HL-60/S4 treated with retinoic acid at 250 ng/mL for 4 days and 3 days (cell line): ENCODE data around the gene KCNH2.
"Not testable (repeated sequence)": the region's sequence is repeated elsewhere in the genome, so short reads cannot be mapped to it uniquely, and the experiment has no call there.

Experiments
- in situ Hi-C: fragments of 300-500 bp; cut with MboI; formaldehyde crosslinking; loops from 2 replicates; pipeline ENCODE4 v1.7.0; 2022; ENCODE audit warnings: low sequenced_read_pairs

Gene KCNH2

GRCh38 chr7:150978126-150978789 lies at the start of gene KCNH2:
TSS of gene KCNH2 (minus strand) at chr7:150978321. CDS start at chr7:150977913, 408 bp downstream.
- in situ Hi-C loops, result no loop called here

GRCh38 chr7:151027728-151028130 lies 49.6 kb upstream of the KCNH2 start:
- in situ Hi-C loops, result not testable (repeated sequence)

- in situ Hi-C loops, result not testable (repeated sequence)
Measured at GRCh38 chr7:151026771-151027727, 48.9 kb upstream of the KCNH2 start.

GRCh38 chr7:151025924-151026671 lies 48.0 kb upstream of the KCNH2 start:
- in situ Hi-C loops, result no loop called here

- in situ Hi-C loops, result no loop called here
Measured at GRCh38 chr7:151024435-151025056, 46.4 kb upstream of the KCNH2 start, which contains the start of gene ATG9B. TSS of gene ATG9B (minus strand) at chr7:151024494. CDS start at chr7:151024423, 71 bp downstream.

GRCh38 chr7:151023232-151023631 lies 45.1 kb upstream of the KCNH2 start:
- in situ Hi-C loops, result no loop called here

GRCh38 chr7:151020231-151020630 lies 42.1 kb upstream of the KCNH2 start:
- in situ Hi-C loops, result no loop called here

- in situ Hi-C loops, result no loop called here
Measured at GRCh38 chr7:151019130-151019447, 41.0 kb upstream of the KCNH2 start.

GRCh38 chr7:151018421-151019129 lies 40.5 kb upstream of the KCNH2 start:
- in situ Hi-C loops, result no loop called here

- in situ Hi-C loops, result no loop called here
Measured at GRCh38 chr7:151017953-151018420, 39.9 kb upstream of the KCNH2 start.

GRCh38 chr7:151017370-151017952 lies 39.3 kb upstream of the KCNH2 start:
- in situ Hi-C loops, result no loop called here

GRCh38 chr7:151016942-151017341 lies 38.8 kb upstream of the KCNH2 start:
- in situ Hi-C loops, result no loop called here

GRCh38 chr7:151016505-151016904 lies 38.4 kb upstream of the KCNH2 start:
- in situ Hi-C loops, result no loop called here

GRCh38 chr7:151015967-151016366 lies 37.8 kb upstream of the KCNH2 start:
- in situ Hi-C loops, result no loop called here

- in situ Hi-C loops, result no loop called here
Measured at GRCh38 chr7:151014950-151015349, 36.8 kb upstream of the KCNH2 start.

- in situ Hi-C loops, result no loop called here
Measured at GRCh38 chr7:151013733-151014497, 35.8 kb upstream of the KCNH2 start.

- in situ Hi-C loops, result no loop called here
Measured at GRCh38 chr7:151013356-151013732, 35.2 kb upstream of the KCNH2 start.

- in situ Hi-C loops, result no loop called here
Measured at GRCh38 chr7:151012911-151013347, 34.8 kb upstream of the KCNH2 start.
